OCI-LY3 (cell line): ENCODE data around the gene CLIP2.

Experiments used
- H2AFZ ChIP-seq: fragments of 200-600, 300-600 bp; shearing (Covaris generic); 2 replicates; pipeline ENCODE4 v1.6.0; 2014; ENCODE audit warnings: antibody characterized with exemption, low read depth, low read length
- H3K27ac ChIP-seq: fragments of 200-600, 300-600 bp; sonication (generic); 2 replicates; pipeline ENCODE4 v1.5.1; 2014; ENCODE audit warnings: mild to moderate bottlenecking, low read length, moderate library complexity, mixed read lengths
- H3K27me3 ChIP-seq: fragments of 200-600, 300-600 bp; sonication (generic); 2 replicates; pipeline ENCODE4 v1.6.1; 2014; ENCODE audit warnings: low read depth, low read length, mixed read lengths
- H3K36me3 ChIP-seq: fragments of 200-600, 300-600 bp; sonication (generic); replicated peaks from 2 replicates; pipeline ENCODE3; 2014; ENCODE audit warnings: low read depth, low read length, mixed read lengths
- H3K4me1 ChIP-seq: fragments of 300-600, 200-600 bp; sonication (generic); 2 replicates; pipeline ENCODE4 v1.6.1; 2014; ENCODE audit warnings: low read length, mixed read lengths
- H3K4me2 ChIP-seq: fragments of 200-600, 300-600 bp; sonication (generic); 2 replicates; pipeline ENCODE4 v1.6.1; 2014; ENCODE audit warnings: low read length, mixed read lengths
- H3K4me3 ChIP-seq: fragments of 300-600, 200-600 bp; sonication (generic); 2 replicates; pipeline ENCODE4 v1.5.1; 2014; ENCODE audit warnings: antibody characterized with exemption, mild to moderate bottlenecking, low read length, moderate library complexity
- H3K79me2 ChIP-seq: fragments of 300-600, 200-600 bp; shearing (Covaris generic); 2 replicates; pipeline ENCODE4 v1.6.1; 2014; ENCODE audit warnings: mild to moderate bottlenecking, low read length, mixed read lengths
- H3K9ac ChIP-seq: fragments of 300-600, 200-600 bp; shearing (Covaris generic); 2 replicates; pipeline ENCODE4 v1.6.0; 2014; ENCODE audit warnings: mild to moderate bottlenecking, low read length, moderate library complexity
- H3K9me3 ChIP-seq: fragments of 200-600, 300-600 bp; shearing (Covaris generic); 2 replicates; pipeline ENCODE4 v1.6.1; 2014; ENCODE audit warnings: low read length, mixed read lengths; ENCODE audit not compliant: insufficient read depth
- H4K20me1 ChIP-seq: fragments of 200-600, 300-600 bp; sonication (generic); 2 replicates; pipeline ENCODE4 v1.6.1; 2016; ENCODE audit warnings: low read length, mixed read lengths; ENCODE audit not compliant: insufficient read depth
- CTCF ChIP-seq: fragments of 200-600, 300-600 bp; sonication (generic); IDR thresholded peaks from 2 replicates; pipeline ENCODE4 v1.5.1; 2014; ENCODE audit warnings: antibody characterized with exemption, low read length, low read depth
- EZH2phosphoT487 ChIP-seq: fragments of 200-600 bp; shearing (Covaris generic); IDR thresholded peaks from 2 replicates; pipeline ENCODE4 v1.6.1; 2018; ENCODE audit warnings: antibody characterized with exemption, mixed run types, low read depth

Gene CLIP2

GRCh38 chr7:74344786-74345185 is 55.6 kb downstream of the CLIP2 start:
- Histone ChIP-seq H3K9me3 (no peaks in the 10 kb centered on the region), H2AFZ (no peak overlapping the region), H4K20me1 (no peaks in the 10 kb centered on the region), H3K4me3 (no peak overlapping the region), H3K27ac (no peak overlapping the region), H3K4me2 (no peak overlapping the region), H3K36me3 (peaks cover 4% of the 10 kb centered on the region), H3K4me1 (peaks cover 7% of the 10 kb centered on the region), H3K27me3 (no peaks in the 10 kb centered on the region), H3K79me2 (no peaks in the 10 kb centered on the region), H3K9ac (no peak overlapping the region)
- no peak for TF ChIP-seq EZH2phosphoT487
- no peak for TF ChIP-seq CTCF

GRCh38 chr7:74345970-74346369 is 56.8 kb downstream of the CLIP2 start:
- H3K79me2 ChIP-seq, result no peaks in the 10 kb centered on the region
- no peaks in the 10 kb centered on the region for H3K27me3 ChIP-seq
- peaks cover 7% of the 10 kb centered on the region for H3K4me1 ChIP-seq
- no peak overlapping the region for H3K27ac ChIP-seq
- no peak overlapping the region for H3K9ac ChIP-seq
- no peak for TF ChIP-seq EZH2phosphoT487
- no peak for TF ChIP-seq CTCF
- peaks cover 4% of the 10 kb centered on the region for H3K36me3 ChIP-seq
- H4K20me1 ChIP-seq, result no peaks in the 10 kb centered on the region
- H3K4me2 ChIP-seq, result no peak overlapping the region
- no peak overlapping the region for H3K4me3 ChIP-seq
- no peak overlapping the region for H2AFZ ChIP-seq
- no peaks in the 10 kb centered on the region for H3K9me3 ChIP-seq

- Histone ChIP-seq H3K36me3 (peaks cover 3% of the 10 kb centered on the region), H3K4me1 (peaks cover 7% of the 10 kb centered on the region), H3K27ac (no peak overlapping the region), H2AFZ (no peak overlapping the region), H3K4me3 (no peak overlapping the region), H3K79me2 (no peaks in the 10 kb centered on the region), H3K9ac (no peak overlapping the region), H4K20me1 (no peaks in the 10 kb centered on the region), H3K4me2 (no peak overlapping the region), H3K27me3 (no peaks in the 10 kb centered on the region), H3K9me3 (no peaks in the 10 kb centered on the region)
- TF ChIP-seq CTCF, result no peak
- TF ChIP-seq EZH2phosphoT487, result no peak
Measured at GRCh38 chr7:74349621-74350020, 60.4 kb downstream of the CLIP2 start.

GRCh38 chr7:74350751-74351150 is 61.5 kb downstream of the CLIP2 start:
- Histone ChIP-seq H4K20me1 (0 out of 2 replicates have a peak, but pooled peaks cover 2% of the 10 kb centered on the region), H3K79me2 (no peaks in the 10 kb centered on the region), H3K9me3 (no peaks in the 10 kb centered on the region), H3K36me3 (peaks cover 3% of the 10 kb centered on the region), H2AFZ (no peak overlapping the region), H3K4me3 (no peak overlapping the region), H3K9ac (no peak overlapping the region), H3K27me3 (no peaks in the 10 kb centered on the region), H3K27ac (no peak overlapping the region), H3K4me2 (no peak overlapping the region), H3K4me1 (peaks cover 7% of the 10 kb centered on the region)
- TF ChIP-seq CTCF (no peak), EZH2phosphoT487 (no peak)
